Neural cell (in vitro differentiated cells): ENCODE data around the gene MALRD1. TPM values are rescaled to one million over a fixed set of nuclear protein-coding genes. Genes with fewer than 3 reads are reported as not detected.

ENCODE experiments used
- H2AFZ ChIP-seq: fragments of 200-600, 300-800 bp; sonication (generic), shearing (Covaris generic); 2 replicates; pipeline ENCODE4 v1.6.0; 2014; ENCODE audit warnings: low read depth, mild to moderate bottlenecking, antibody characterized with exemption, low read length, moderate library complexity
- H3F3A ChIP-seq: fragments of 200-600 bp; shearing (Covaris generic); 2 replicates; pipeline ENCODE4 v1.6.1; 2016; ENCODE audit warnings: mild to moderate bottlenecking, moderate library complexity, mixed read lengths, antibody characterized with exemption, low read length; ENCODE audit not compliant: insufficient read depth, poor library complexity, severe bottlenecking
- H3K27ac ChIP-seq: fragments of 200-600, 300-800 bp; sonication (generic), shearing (Covaris generic); 2 replicates; pipeline ENCODE4 v1.5.1; 2014; ENCODE audit warnings: mild to moderate bottlenecking, low read length, moderate library complexity
- H3K27me3 ChIP-seq: fragments of 300-800, 200-600 bp; sonication (generic), shearing (Covaris generic); 2 replicates; pipeline ENCODE4 v1.6.0; 2014; ENCODE audit warnings: mild to moderate bottlenecking, low read depth, low read length, moderate library complexity; ENCODE audit not compliant: insufficient read depth
- H3K36me3 ChIP-seq: fragments of 300-800, 200-600 bp; sonication (generic), shearing (Covaris generic); 2 replicates; pipeline ENCODE4 v1.5.1; 2014; ENCODE audit warnings: mild to moderate bottlenecking, antibody characterized with exemption, low read length, moderate library complexity; ENCODE audit not compliant: insufficient read depth
- H3K4me2 ChIP-seq: fragments of 300-800, 200-600 bp; sonication (generic), shearing (Covaris generic); 2 replicates; pipeline ENCODE4 v1.6.0; 2014; ENCODE audit warnings: mild to moderate bottlenecking, low read length
- H3K4me3 ChIP-seq: fragments of 300-800, 200-600 bp; sonication (generic), shearing (Covaris generic); 2 replicates; pipeline ENCODE4 v1.5.1; 2014; ENCODE audit warnings: mild to moderate bottlenecking, low read length, moderate library complexity
- H3K79me2 ChIP-seq: fragments of 200-600 bp; shearing (Covaris generic); replicated peaks from 2 replicates; pipeline ENCODE4 v1.6.0; 2014; ENCODE audit warnings: mild to moderate bottlenecking, low read length, moderate library complexity; ENCODE audit not compliant: insufficient read depth
- H3K9ac ChIP-seq: fragments of 300-800, 200-600 bp; sonication (generic), shearing (Covaris generic); 2 replicates; pipeline ENCODE4 v1.6.1; 2016; ENCODE audit warnings: mild to moderate bottlenecking, low read length, mixed read lengths
- H3K9me2 ChIP-seq: fragments of 200-600 bp; shearing (Covaris generic); 2 replicates; pipeline ENCODE4 v1.6.1; 2016; ENCODE audit warnings: mild to moderate bottlenecking, low read length, mixed read lengths; ENCODE audit not compliant: insufficient read depth
- H3K9me3 ChIP-seq: fragments of 200-600, 300-800 bp; sonication (generic), shearing (Covaris generic); 2 replicates; pipeline ENCODE4 v1.6.1; 2016; ENCODE audit warnings: mild to moderate bottlenecking, mixed run types, low read length, moderate library complexity, mixed read lengths
- H4K20me1 ChIP-seq: fragments of 200-600 bp; shearing (Covaris generic); 2 replicates; pipeline ENCODE4 v1.6.1; 2016; ENCODE audit warnings: mild to moderate bottlenecking, mixed run types; ENCODE audit not compliant: insufficient read depth
- EP300 ChIP-seq: fragments of 450-650 bp; conservative IDR thresholded peaks from 2 replicates; pipeline ENCODE4 v1.6.1; 2014; ENCODE audit warnings: antibody characterized with exemption, mild to moderate bottlenecking, moderate library complexity; ENCODE audit not compliant: poor library complexity, severe bottlenecking
- EZH2 ChIP-seq: fragments of 200-600, 300-800 bp; shearing (Covaris generic), sonication (generic); IDR thresholded peaks from 2 replicates; pipeline ENCODE4 v1.6.1; 2014; ENCODE audit warnings: antibody characterized with exemption, low read length, borderline replicate concordance, mild to moderate bottlenecking; ENCODE audit not compliant: insufficient read depth, poor library complexity, severe bottlenecking
- MXI1 ChIP-seq: fragments of 450-650 bp; conservative IDR thresholded peaks from 2 replicates; pipeline ENCODE4 v1.6.1; 2014; ENCODE audit warnings: antibody characterized with exemption, mild to moderate bottlenecking; ENCODE audit not compliant: poor library complexity, severe bottlenecking
- POLR2AphosphoS5 ChIP-seq: IDR thresholded peaks from 2 replicates; pipeline ENCODE4 v1.6.1; 2012
- RAD21 ChIP-seq: fragments of 450-650 bp; conservative IDR thresholded peaks from 2 replicates; pipeline ENCODE4 v1.6.1; 2014; ENCODE audit warnings: antibody characterized with exemption, mild to moderate bottlenecking, moderate library complexity
- REST ChIP-seq: IDR thresholded peaks from 2 replicates; pipeline ENCODE4 v1.6.1; 2012; ENCODE audit warnings: borderline replicate concordance
- SMC3 ChIP-seq: fragments of 450-650 bp; conservative IDR thresholded peaks from 2 replicates; pipeline ENCODE4 v1.6.1; 2014; ENCODE audit warnings: antibody characterized with exemption, mild to moderate bottlenecking, moderate library complexity; ENCODE audit not compliant: poor library complexity
- TAF1 ChIP-seq: IDR thresholded peaks from 2 replicates; pipeline ENCODE4 v1.6.1; 2012; ENCODE audit warnings: low read depth
- polyA plus RNA-seq: library from polyadenylated mRNA; depleted of rRNA; stranded (reverse); fragments of >200 nt; gene quantifications from 2 replicates; pipeline ENCODE4 v1.2.3, GENCODE V29; 2014
- TF ChIP-seq, protein P1 (sequence below): fragments of 450-650 bp; IDR thresholded peaks from 2 replicates; pipeline ENCODE4 v1.5.1; 2014; ENCODE audit warnings: antibody characterized with exemption, mild to moderate bottlenecking, moderate library complexity; ENCODE audit not compliant: poor library complexity, severe bottlenecking

MALRD1 gene
- polyA plus RNA-seq, 1 donor from 2014 or later: 0.21 TPM

DNA sequence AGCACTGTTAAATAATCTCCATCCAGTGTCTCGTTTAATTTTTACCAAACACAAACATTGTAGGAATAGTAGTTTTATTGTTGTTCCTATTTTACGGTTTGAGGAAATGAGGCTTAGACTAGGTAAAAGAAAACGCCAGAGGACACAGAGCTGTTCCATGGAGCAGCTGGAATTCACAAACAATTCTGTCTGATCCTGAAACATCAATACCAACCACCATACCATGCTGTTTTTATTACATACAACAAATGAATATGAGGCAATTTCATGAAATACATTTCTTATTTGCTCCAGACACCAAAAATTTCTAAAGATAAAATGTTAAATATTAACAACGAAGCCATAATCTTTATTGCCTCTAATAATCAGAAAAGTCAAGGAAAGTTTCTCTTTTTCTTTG, 9.4 kb downstream of the MALRD1 start:
- no peaks in the 10 kb centered on the region for H3K27me3 ChIP-seq
- H3K27ac ChIP-seq: no peak overlapping the region
- no peaks in the 10 kb centered on the region for H3K9me2 ChIP-seq
- H4K20me1 ChIP-seq: no peaks in the 10 kb centered on the region
- TF ChIP-seq EZH2 (no peak), REST (no peak), SMC3 (no peak), RAD21 (no peak), MXI1 (no peak), POLR2AphosphoS5 (no peak), EP300 (no peak), TAF1 (no peak)
- TF ChIP-seq, protein P1, sequence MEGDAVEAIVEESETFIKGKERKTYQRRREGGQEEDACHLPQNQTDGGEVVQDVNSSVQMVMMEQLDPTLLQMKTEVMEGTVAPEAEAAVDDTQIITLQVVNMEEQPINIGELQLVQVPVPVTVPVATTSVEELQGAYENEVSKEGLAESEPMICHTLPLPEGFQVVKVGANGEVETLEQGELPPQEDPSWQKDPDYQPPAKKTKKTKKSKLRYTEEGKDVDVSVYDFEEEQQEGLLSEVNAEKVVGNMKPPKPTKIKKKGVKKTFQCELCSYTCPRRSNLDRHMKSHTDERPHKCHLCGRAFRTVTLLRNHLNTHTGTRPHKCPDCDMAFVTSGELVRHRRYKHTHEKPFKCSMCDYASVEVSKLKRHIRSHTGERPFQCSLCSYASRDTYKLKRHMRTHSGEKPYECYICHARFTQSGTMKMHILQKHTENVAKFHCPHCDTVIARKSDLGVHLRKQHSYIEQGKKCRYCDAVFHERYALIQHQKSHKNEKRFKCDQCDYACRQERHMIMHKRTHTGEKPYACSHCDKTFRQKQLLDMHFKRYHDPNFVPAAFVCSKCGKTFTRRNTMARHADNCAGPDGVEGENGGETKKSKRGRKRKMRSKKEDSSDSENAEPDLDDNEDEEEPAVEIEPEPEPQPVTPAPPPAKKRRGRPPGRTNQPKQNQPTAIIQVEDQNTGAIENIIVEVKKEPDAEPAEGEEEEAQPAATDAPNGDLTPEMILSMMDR: no peak
- no peaks in the 10 kb centered on the region for H3F3A ChIP-seq
- H3K36me3 ChIP-seq: no peaks in the 10 kb centered on the region
- H2AFZ ChIP-seq: no peak overlapping the region
- no peaks in the 10 kb centered on the region for H3K79me2 ChIP-seq
- no peaks in the 10 kb centered on the region for H3K9me3 ChIP-seq
- no peak overlapping the region for H3K9ac ChIP-seq
- no peak overlapping the region for H3K4me3 ChIP-seq
- no peak overlapping the region for H3K4me2 ChIP-seq

- Histone ChIP-seq H3K9ac (no peak overlapping the region), H3K27me3 (no peaks in the 10 kb centered on the region), H3K9me2 (no peaks in the 10 kb centered on the region), H3F3A (no peaks in the 10 kb centered on the region), H3K27ac (no peak overlapping the region), H3K9me3 (no peaks in the 10 kb centered on the region), H3K36me3 (no peaks in the 10 kb centered on the region), H3K79me2 (no peaks in the 10 kb centered on the region), H3K4me3 (no peak overlapping the region), H2AFZ (no peak overlapping the region), H3K4me2 (no peak overlapping the region), H4K20me1 (no peaks in the 10 kb centered on the region)
- TF ChIP-seq POLR2AphosphoS5 (no peak), EP300 (no peak), REST (no peak), SMC3 (no peak), MXI1 (no peak), RAD21 (no peak), EZH2 (no peak), TAF1 (no peak)
- TF ChIP-seq, protein P1: no peak
Observed at GRCh38 chr10:19063986-19064385, 15.4 kb downstream of the MALRD1 start.
